ENCODE data around the gene AGAP1. TPM values are rescaled to one million over a fixed set of nuclear protein-coding genes. Genes with fewer than 3 reads are reported as not detected.

Gene AGAP1
- total RNA-seq, 1 donor from 2014 or later: 43.8 TPM

DNA sequence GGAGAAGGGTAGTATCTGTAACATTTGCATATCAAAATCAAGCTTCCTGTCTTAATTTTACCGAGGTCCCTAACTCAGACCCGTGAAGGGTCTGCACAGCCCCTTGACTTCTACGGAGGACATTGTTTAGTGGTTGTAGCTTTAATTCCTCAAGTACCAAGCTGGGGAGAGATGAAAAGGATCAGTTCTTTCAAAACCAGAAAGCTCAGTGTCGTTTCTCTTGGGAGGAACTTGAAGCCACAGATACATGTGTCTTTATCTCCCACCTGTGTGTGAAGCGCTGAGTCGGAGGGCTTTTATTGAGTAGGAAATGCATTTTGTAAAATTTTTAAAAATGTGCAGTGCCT lies 410.7 kb downstream of the AGAP1 start:
- TF ChIP-seq, protein P1, sequence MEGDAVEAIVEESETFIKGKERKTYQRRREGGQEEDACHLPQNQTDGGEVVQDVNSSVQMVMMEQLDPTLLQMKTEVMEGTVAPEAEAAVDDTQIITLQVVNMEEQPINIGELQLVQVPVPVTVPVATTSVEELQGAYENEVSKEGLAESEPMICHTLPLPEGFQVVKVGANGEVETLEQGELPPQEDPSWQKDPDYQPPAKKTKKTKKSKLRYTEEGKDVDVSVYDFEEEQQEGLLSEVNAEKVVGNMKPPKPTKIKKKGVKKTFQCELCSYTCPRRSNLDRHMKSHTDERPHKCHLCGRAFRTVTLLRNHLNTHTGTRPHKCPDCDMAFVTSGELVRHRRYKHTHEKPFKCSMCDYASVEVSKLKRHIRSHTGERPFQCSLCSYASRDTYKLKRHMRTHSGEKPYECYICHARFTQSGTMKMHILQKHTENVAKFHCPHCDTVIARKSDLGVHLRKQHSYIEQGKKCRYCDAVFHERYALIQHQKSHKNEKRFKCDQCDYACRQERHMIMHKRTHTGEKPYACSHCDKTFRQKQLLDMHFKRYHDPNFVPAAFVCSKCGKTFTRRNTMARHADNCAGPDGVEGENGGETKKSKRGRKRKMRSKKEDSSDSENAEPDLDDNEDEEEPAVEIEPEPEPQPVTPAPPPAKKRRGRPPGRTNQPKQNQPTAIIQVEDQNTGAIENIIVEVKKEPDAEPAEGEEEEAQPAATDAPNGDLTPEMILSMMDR (IDR thresholded peaks at IDR 0.05): no peak
- H3K36me3 Mint-ChIP-seq (ENCODE audit: unreplicated experiment): peaks cover 22% of the 10 kb centered on the region
- H3K27ac Mint-ChIP-seq (ENCODE audit: unreplicated experiment): no peak overlapping the region
- H3K4me3 Mint-ChIP-seq (ENCODE audit: unreplicated experiment): no peak overlapping the region
- DNase-seq (ENCODE audit: extremely low spot score, unreplicated experiment): no peak
- H3K27me3 Mint-ChIP-seq (ENCODE audit: unreplicated experiment): no peaks in the 10 kb centered on the region
- H3K9me3 Mint-ChIP-seq (ENCODE audit: unreplicated experiment): no peaks in the 10 kb centered on the region
- H3K4me1 Mint-ChIP-seq (ENCODE audit: unreplicated experiment): peaks cover 11% of the 10 kb centered on the region

DNA sequence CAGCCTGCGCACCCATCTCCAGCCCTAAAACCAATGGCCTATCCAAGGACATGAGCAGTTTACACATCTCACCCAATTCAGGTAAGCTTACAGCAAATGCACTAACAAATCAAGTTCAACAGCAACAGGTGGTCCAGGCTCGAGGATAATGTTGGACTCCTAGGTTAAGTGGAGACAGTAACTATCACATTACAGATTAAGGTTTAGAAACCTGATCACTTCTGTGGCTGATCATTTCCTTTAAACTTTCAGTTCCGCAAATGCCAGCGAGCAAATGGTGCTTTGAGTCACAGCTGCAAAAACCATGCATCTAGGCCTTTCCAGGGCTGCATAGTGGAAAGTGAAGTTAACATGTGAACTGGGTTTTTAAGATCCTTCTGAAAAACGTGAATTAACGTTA lies 415.0 kb downstream of the AGAP1 start:
- no peaks in the 10 kb centered on the region for H3K27me3 Mint-ChIP-seq (ENCODE audit: unreplicated experiment)
- H3K36me3 Mint-ChIP-seq (ENCODE audit: unreplicated experiment): peaks cover 22% of the 10 kb centered on the region
- H3K4me3 Mint-ChIP-seq (ENCODE audit: unreplicated experiment): no peak overlapping the region
- TF ChIP-seq, protein P1 (IDR thresholded peaks at IDR 0.05): no peak
- no peaks in the 10 kb centered on the region for H3K4me1 Mint-ChIP-seq (ENCODE audit: unreplicated experiment)
- no peak for DNase-seq (ENCODE audit: extremely low spot score, unreplicated experiment)
- H3K27ac Mint-ChIP-seq (ENCODE audit: unreplicated experiment): no peak overlapping the region
- H3K9me3 Mint-ChIP-seq (ENCODE audit: unreplicated experiment): no peaks in the 10 kb centered on the region

DNA sequence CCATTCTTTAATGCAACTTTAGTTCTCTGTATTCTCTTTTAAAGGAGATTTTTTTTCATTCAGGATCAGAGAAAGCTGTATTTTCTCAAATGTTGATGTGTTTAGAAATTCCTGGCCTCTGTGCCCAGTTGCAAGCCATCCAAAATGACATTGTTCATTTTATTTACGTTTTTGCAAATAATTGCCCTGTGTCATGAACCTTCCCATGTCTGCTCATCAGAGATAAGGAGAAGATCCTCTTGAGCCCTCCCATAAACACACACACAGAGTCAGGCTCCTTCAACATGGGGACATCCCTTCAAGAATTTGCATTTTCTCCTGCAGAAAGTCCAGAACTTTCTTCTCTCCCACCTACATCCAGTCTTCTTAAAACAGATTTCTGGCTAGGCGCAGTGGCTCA lies 415.5 kb downstream of the AGAP1 start:
- Mint-ChIP-seq H3K4me3 (ENCODE audit: unreplicated experiment) (no peak overlapping the region), H3K9me3 (ENCODE audit: unreplicated experiment) (no peaks in the 10 kb centered on the region), H3K27me3 (ENCODE audit: unreplicated experiment) (no peaks in the 10 kb centered on the region), H3K27ac (ENCODE audit: unreplicated experiment) (no peak overlapping the region), H3K4me1 (ENCODE audit: unreplicated experiment) (no peaks in the 10 kb centered on the region), H3K36me3 (ENCODE audit: unreplicated experiment) (peaks cover 25% of the 10 kb centered on the region)
- no peak for DNase-seq (ENCODE audit: extremely low spot score, unreplicated experiment)
- TF ChIP-seq, protein P1 (IDR thresholded peaks at IDR 0.05): no peak

DNA sequence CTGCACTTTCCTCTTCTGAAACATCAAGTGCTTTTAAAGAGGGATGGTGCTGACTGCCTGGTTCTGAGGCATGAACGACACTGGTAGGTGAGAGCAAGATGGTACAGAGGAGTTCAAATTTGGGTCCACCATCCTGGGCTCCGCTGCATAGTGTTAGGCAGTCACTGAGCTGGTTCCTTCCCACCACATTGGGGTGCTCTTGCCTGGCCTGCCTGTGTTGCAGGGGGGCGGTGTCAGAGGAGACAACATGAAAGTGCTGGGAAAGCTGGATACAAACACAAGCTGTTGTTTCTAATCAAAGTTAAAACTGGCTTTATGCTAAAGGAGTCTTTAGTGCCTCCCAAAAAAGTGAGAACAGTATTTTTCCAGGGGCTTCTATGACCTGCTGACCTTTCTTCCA lies 416.2 kb downstream of the AGAP1 start:
- H3K9me3 Mint-ChIP-seq (ENCODE audit: unreplicated experiment): no peaks in the 10 kb centered on the region
- TF ChIP-seq, protein P1 (IDR thresholded peaks at IDR 0.05): no peak
- peak; percentile 69 for DNase-seq (ENCODE audit: extremely low spot score, unreplicated experiment)
- no peak overlapping the region for H3K27ac Mint-ChIP-seq (ENCODE audit: unreplicated experiment)
- no peak overlapping the region for H3K4me3 Mint-ChIP-seq (ENCODE audit: unreplicated experiment)
- H3K36me3 Mint-ChIP-seq (ENCODE audit: unreplicated experiment): peaks cover 32% of the 10 kb centered on the region
- H3K4me1 Mint-ChIP-seq (ENCODE audit: unreplicated experiment): no peaks in the 10 kb centered on the region
- no peaks in the 10 kb centered on the region for H3K27me3 Mint-ChIP-seq (ENCODE audit: unreplicated experiment)

DNA sequence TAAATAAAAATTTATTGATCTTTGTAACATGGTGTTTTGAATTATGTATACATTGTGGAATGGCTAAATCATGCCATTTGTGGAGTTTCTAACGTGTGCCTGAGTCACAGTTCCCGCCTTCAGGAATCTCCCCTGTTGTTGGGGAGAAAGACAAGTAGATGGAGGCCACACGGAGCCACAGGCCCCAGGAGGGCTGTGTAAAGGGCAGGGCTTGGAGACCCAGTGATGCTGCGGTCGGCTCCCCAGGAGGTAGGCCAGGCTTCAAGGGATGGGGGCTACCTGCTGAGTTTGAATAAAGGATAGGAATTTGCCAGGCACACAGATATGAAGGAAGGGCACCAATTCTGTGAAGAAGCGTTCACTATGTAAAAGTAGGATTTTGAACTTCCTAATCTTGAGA lies 417.3 kb downstream of the AGAP1 start:
- H3K27ac Mint-ChIP-seq (ENCODE audit: unreplicated experiment): no peak overlapping the region
- peaks cover 40% of the 10 kb centered on the region for H3K36me3 Mint-ChIP-seq (ENCODE audit: unreplicated experiment)
- DNase-seq (ENCODE audit: extremely low spot score, unreplicated experiment): no peak
- TF ChIP-seq, protein P1 (IDR thresholded peaks at IDR 0.05): no peak
- H3K9me3 Mint-ChIP-seq (ENCODE audit: unreplicated experiment): peaks cover 8% of the 10 kb centered on the region
- H3K4me3 Mint-ChIP-seq (ENCODE audit: unreplicated experiment): no peak overlapping the region
- H3K27me3 Mint-ChIP-seq (ENCODE audit: unreplicated experiment): no peaks in the 10 kb centered on the region
- H3K4me1 Mint-ChIP-seq (ENCODE audit: unreplicated experiment): no peaks in the 10 kb centered on the region

Data from osteocyte (in vitro differentiated cells).